ENCODE measurements around the gene TRIM44. TPM values are rescaled to one million over a fixed set of nuclear protein-coding genes. Genes with fewer than 3 reads are reported as not detected.

The TRIM44 gene
- total and polyA plus RNA-seq, 4 experiments from 2014 or later = 34.7 to 53.1 (median 48.7) TPM

DNA sequence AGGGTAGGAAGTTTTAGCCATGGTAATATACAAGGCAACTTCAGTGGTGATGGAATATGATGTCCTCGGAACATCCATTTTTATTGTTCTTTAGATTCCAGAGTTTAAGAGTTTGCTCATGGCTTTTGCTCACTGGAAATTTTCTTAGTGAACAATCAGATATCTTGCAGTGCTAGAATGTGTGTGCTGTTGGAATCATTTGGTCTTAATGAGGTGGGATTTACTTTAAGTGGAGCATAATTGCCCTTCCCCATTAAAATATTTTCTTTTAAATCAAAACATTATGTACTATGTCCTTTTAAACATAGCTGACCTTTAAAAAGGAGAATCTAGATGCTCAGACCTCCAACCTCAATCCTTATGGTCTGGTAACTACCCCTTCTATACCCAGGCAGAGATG, 204.0 kb downstream of the TRIM44 start:
- H3K9me3 Mint-ChIP-seq = peaks cover 6 to 63% (median 27%) of the 10 kb centered on the region in 8 donors
- Histone ChIP-seq H3K4me1 (ENCODE audit: insufficient read depth, low read length) (no peaks in the 10 kb centered on the region), H3K4me3 (ENCODE audit: low read length in 2 of 2) (no peak overlapping the region), H3K9me3 (ENCODE audit: control insufficient read depth in 1 of 2, low read length in 2 of 2) (peaks cover 0 to 5% of the 10 kb centered on the region in 2 donors), H3K27me3 (ENCODE audit: insufficient read depth, low read length) (no peaks in the 10 kb centered on the region), H3K36me3 (ENCODE audit: insufficient read depth, low read length) (no peaks in the 10 kb centered on the region), H3K27ac (ENCODE audit: low read depth, low read length) (no peak overlapping the region)
- peaks cover 0 to 8% of the 10 kb centered on the region in 2 donors for H3K36me3 Mint-ChIP-seq
- ChIA-PET CTCF (ENCODE audit: partially characterized antibody) (interaction anchor here (0.7 kb wide), 1 partner anchor 78 kb away, joined by 3 read pairs; no protein-coding TSS in a partner anchor), POLR2A (ENCODE audit: partially characterized antibody) (no interaction called here)
- intact Hi-C loops (cut with micrococcal nuclease) = no loop called here
- H3K27me3 Mint-ChIP-seq = peaks cover 0 to 9% of the 10 kb centered on the region in 2 donors
- H3K27ac Mint-ChIP-seq = no peak overlapping the region
- DNase-seq = no peak
- H3K4me3 Mint-ChIP-seq = no peak overlapping the region
- no peaks in the 10 kb centered on the region for H3K4me1 Mint-ChIP-seq

Other genes with a start within 250 kb of the TRIM44 start
- gene SLC1A2, start 243.2 kb upstream of the TRIM44 start, total RNA-seq = under 1 TPM; 0.08 to 0.09 TPM
- under 1 TPM; 0.13 to 0.25 TPM for gene SLC1A2, start 243.2 kb upstream of the TRIM44 start, polyA plus RNA-seq
- not detected for gene PAMR1, start 137.2 kb upstream of the TRIM44 start, total RNA-seq
- gene PAMR1, start 137.2 kb upstream of the TRIM44 start, polyA plus RNA-seq = not detected
- gene FJX1, start 44.3 kb upstream of the TRIM44 start, total RNA-seq = not detected
- under 1 TPM in 1 of 2 donors, not detected in 1; 0.10 TPM for gene FJX1, start 44.3 kb upstream of the TRIM44 start, polyA plus RNA-seq